Keratinocyte (primary cell): Measurements from ENCODE around the gene POGZ. TPM values are rescaled to one million over a fixed set of nuclear protein-coding genes. Genes with fewer than 3 reads are reported as not detected.

Experiments used
- DNase-seq: peaks from one replicate; pipeline ENCODE4 v3.0.0-alpha.2; 2011; ENCODE audit warnings: low read depth, missing footprints, low spot score
- FAIRE-seq: peaks from 2 replicates; lab custom pipeline; 2011; peaks lifted over from hg19 to GRCh38; lab: Jason Lieb, UNC
- H2AFZ ChIP-seq: 2 replicates; pipeline ENCODE4 v1.6.0; 2012; ENCODE audit warnings: low read length, control low read depth, inconsistent platforms; ENCODE audit not compliant: control insufficient read depth
- H3K27ac ChIP-seq: 2 replicates; pipeline ENCODE4 v1.5.1; 2011; ENCODE audit warnings: low read length; ENCODE audit not compliant: control insufficient read depth, insufficient read depth
- H3K27me3 ChIP-seq: 3 replicates; pipeline ENCODE4 v1.6.0; 2011; ENCODE audit warnings: low read length; ENCODE audit not compliant: control insufficient read depth, insufficient read depth; ENCODE audit errors: extremely low read depth
- H3K36me3 ChIP-seq, 2 experiments: 2 replicates in 1 of 2; 3 replicates in 1 of 2; pipeline ENCODE4 v1.5.1; 2011; ENCODE audit warnings: low read length in 2 of 2, mild to moderate bottlenecking in 1 of 2; ENCODE audit not compliant: control insufficient read depth in 2 of 2, insufficient read depth in 2 of 2; ENCODE audit errors: extremely low read depth in 1 of 2
- H3K4me1 ChIP-seq: 3 replicates; pipeline ENCODE4 v1.5.1; 2011; ENCODE audit warnings: low read length; ENCODE audit not compliant: control insufficient read depth, insufficient read depth; ENCODE audit errors: extremely low read depth
- H3K4me2 ChIP-seq: 3 replicates; pipeline ENCODE4 v1.6.0; 2011; ENCODE audit warnings: low read depth, low read length; ENCODE audit not compliant: control insufficient read depth, insufficient read depth; ENCODE audit errors: extremely low read depth
- H3K4me3 ChIP-seq, 3 experiments: fragments of 200-600 bp in 1 of 3; sonication (generic) in 1 of 3; 2 replicates in 2 of 3; 3 replicates in 1 of 3; pipeline ENCODE4 v1.5.1; 2011 to 2016; ENCODE audit warnings: low read length in 3 of 3, mild to moderate bottlenecking in 3 of 3, control low read depth in 2 of 3, inconsistent platforms in 1 of 3, low read depth in 1 of 3, mixed read lengths in 1 of 3, mixed run types in 1 of 3, moderate library complexity in 1 of 3; ENCODE audit not compliant: control insufficient read depth in 2 of 3, insufficient read depth in 2 of 3; ENCODE audit errors: extremely low read depth in 1 of 3
- H3K79me2 ChIP-seq: 2 replicates; pipeline ENCODE4 v1.6.0; 2012; ENCODE audit warnings: low read length; ENCODE audit not compliant: control insufficient read depth, insufficient read depth
- H3K9ac ChIP-seq: 3 replicates; pipeline ENCODE4 v1.6.0; 2011; ENCODE audit warnings: low read length; ENCODE audit not compliant: control insufficient read depth, insufficient read depth; ENCODE audit errors: extremely low read depth
- H3K9me1 ChIP-seq: 3 replicates; pipeline ENCODE4 v1.6.0; 2011; ENCODE audit warnings: low read length; ENCODE audit not compliant: control insufficient read depth, insufficient read depth; ENCODE audit errors: extremely low read depth
- H3K9me3 ChIP-seq: 2 replicates; pipeline ENCODE4 v1.5.1; 2012; ENCODE audit warnings: low read depth, low read length; ENCODE audit not compliant: control insufficient read depth
- H4K20me1 ChIP-seq: 3 replicates; pipeline ENCODE4 v1.6.0; 2011; ENCODE audit warnings: low read length; ENCODE audit not compliant: control insufficient read depth, insufficient read depth; ENCODE audit errors: extremely low read depth
- CTCF ChIP-seq, 3 experiments: IDR thresholded peaks in 1 of 3; conservative IDR thresholded peaks in 1 of 3; optimal IDR thresholded peaks in 1 of 3; 2 replicates in 2 of 3; 3 replicates in 1 of 3; pipeline versions ENCODE3 to v1.5.1; 2011; ENCODE audit warnings: low read length in 3 of 3, mild to moderate bottlenecking in 3 of 3, moderate library complexity in 2 of 3, control low read depth in 1 of 3, inconsistent platforms in 1 of 3; ENCODE audit not compliant: insufficient read depth in 2 of 3; ENCODE audit errors: extremely low read depth in 1 of 3
- EZH2 ChIP-seq: IDR thresholded peaks from one replicate; pipeline ENCODE4 v1.6.1; 2012; ENCODE audit warnings: inconsistent platforms, mild to moderate bottlenecking, low read length, moderate library complexity
- dilution Hi-C: fragments of 300-500 bp; cut with MboI; formaldehyde crosslinking; loops from one replicate; pipeline ENCODE4 v1.7.0; 2020; ENCODE audit warnings: low sequenced_read_pairs; ENCODE audit not compliant: extremely low pct_ligation_motif_present
- polyA plus RNA-seq, 5 experiments: library from polyadenylated mRNA; depleted of rRNA in 3 of 5; stranded (reverse) in 3 of 5; stranded (forward) in 1 of 5; unstranded in 1 of 5; fragments of >200 nt; gene quantifications; 1 replicate in 1 of 5; 2 replicates in 3 of 5; 3 replicates in 1 of 5; pipeline versions ENCODE4 v1.2.1 to v1.2.3, GENCODE V29; 2011 to 2012; ENCODE audit warnings: missing spikeins in 2 of 5, low read depth in 1 of 5, low replicate concordance in 1 of 5

POGZ gene
- polyA plus RNA-seq, 1 donor (not counting 4 experiments of a cell fraction or from before 2014, with no cell fraction given) = 29.9 TPM

GRCh38 chr1:151499365-151499764 is 40.1 kb upstream of the POGZ start:
- dilution Hi-C loops = no loop called here
- Histone ChIP-seq H3K36me3 (no peaks in the 10 kb centered on the region), H3K4me1 (peaks cover 25% of the 10 kb centered on the region), H3K9me1 (no peaks in the 10 kb centered on the region), H3K79me2 (no peaks in the 10 kb centered on the region), H3K9ac (no peak overlapping the region), H3K4me2 (no peak overlapping the region), H4K20me1 (no peaks in the 10 kb centered on the region), H2AFZ (no peak overlapping the region), H3K4me3 (no peak overlapping the region), H3K27ac (no peak overlapping the region), H3K27me3 (no peaks in the 10 kb centered on the region), H3K9me3 (no peaks in the 10 kb centered on the region)
- TF ChIP-seq CTCF (optimal IDR thresholded peaks at IDR 0.05 in 1 of 3, IDR thresholded peaks at IDR 0.05 in 1 of 3, conservative IDR thresholded peaks at IDR 0.05 in 1 of 3; ENCODE audit: extremely low read depth in 1 of 3, insufficient read depth in 2 of 3, low read length in 3 of 3) (no peak), EZH2 (no peak)
- DNase-seq (no peak), FAIRE-seq (no peak)

GRCh38 chr1:151495316-151495715 is 36.0 kb upstream of the POGZ start:
- FAIRE-seq (no peak), DNase-seq (no peak)
- Histone ChIP-seq H3K27ac (peak overlapping the region; percentile 2), H3K4me2 (peak overlapping the region; percentile 54), H3K36me3 (no peaks in the 10 kb centered on the region), H3K79me2 (no peaks in the 10 kb centered on the region), H3K9ac (no peak overlapping the region), H4K20me1 (no peaks in the 10 kb centered on the region), H2AFZ (no peak overlapping the region), H3K27me3 (no peaks in the 10 kb centered on the region), H3K9me3 (no peaks in the 10 kb centered on the region), H3K9me1 (no peaks in the 10 kb centered on the region), H3K4me3 (no peak overlapping the region), H3K4me1 (peaks cover 14% of the 10 kb centered on the region)
- TF ChIP-seq EZH2 (no peak), CTCF (optimal IDR thresholded peaks at IDR 0.05 in 1 of 3, IDR thresholded peaks at IDR 0.05 in 1 of 3, conservative IDR thresholded peaks at IDR 0.05 in 1 of 3; ENCODE audit: extremely low read depth in 1 of 3, insufficient read depth in 2 of 3, low read length in 3 of 3) (no peak)
- dilution Hi-C loops = no loop called here
